Stomach (tissue), 4 donors: ENCODE results near the gene FCRL6.

Source experiments
- CTCF ChIP-seq, 7 experiments: fragments of 450-650 bp in 4 of 7; fragments of 200-600 bp in 3 of 7; sonication (generic) in 3 of 7; IDR thresholded peaks; one replicate each; pipeline ENCODE4 v1.5.1; 2016 to 2019; ENCODE audit warnings: antibody characterized with exemption in 7 of 7, control low read depth in 2 of 7, mild to moderate bottlenecking in 1 of 7
- EP300 ChIP-seq: sonication (generic); formaldehyde crosslinking; IDR thresholded peaks from one replicate; pipeline ENCODE4 v1.6.1; 2017; ENCODE audit warnings: antibody characterized with exemption
- POLR2A ChIP-seq, 4 donors: fragments of 450-650 bp; IDR thresholded peaks; one replicate each; pipeline ENCODE4 v1.6.1; 2016; ENCODE audit warnings: antibody characterized with exemption in 4 of 4, control low read depth in 2 of 4, mild to moderate bottlenecking in 1 of 4, moderate library complexity in 1 of 4

- TF ChIP-seq CTCF (IDR thresholded peaks at IDR 0.05): no peak
- TF ChIP-seq POLR2A (IDR thresholded peaks at IDR 0.05): no peak
- TF ChIP-seq EP300: no peak
Measured at GRCh38 chr1:159791461-159791860, 10.7 kb upstream of the FCRL6 start.
